WTC11 (cell line): Measurements from ENCODE around the gene EXOSC3. TPM values are rescaled to one million over a fixed set of nuclear protein-coding genes. Genes with fewer than 3 reads are reported as not detected.

Experiments
- ATAC-seq: fragments of 200-7000 bp; cut with Tn5 transposase; 2 replicates; pipeline ENCODE4 v1.10.0; 2021; ENCODE audit warnings: mild to moderate bottlenecking, moderate library complexity
- CTCF ChIA-PET: fragments of 300-600 bp; sonication (Branson Sonifier 250); formaldehyde crosslinking; loops from one replicate; lab custom pipeline; 2021; ENCODE audit warnings: antibody characterized with exemption; lab: Charles Lee
- POLR2A ChIA-PET: fragments of 350-600 bp; sonication (Branson Sonifier 250); formaldehyde crosslinking; loops from one replicate; lab custom pipeline; 2021; ENCODE audit warnings: antibody characterized with exemption; lab: Charles Lee
- DNase-seq: peaks from one replicate; pipeline ENCODE4 v3.0.0; 2021; ENCODE audit warnings: low spot score
- H3K27ac Mint-ChIP-seq: 2 replicates; pipeline ENCODE4 v1.8.0; 2021; ENCODE audit warnings: mixed read lengths
- H3K27me3 Mint-ChIP-seq: 2 replicates; pipeline ENCODE4 v1.8.0; 2021; ENCODE audit warnings: low read depth, mild to moderate bottlenecking, moderate library complexity, mixed read lengths
- H3K36me3 Mint-ChIP-seq: 2 replicates; pipeline ENCODE4 v1.8.0; 2021; ENCODE audit warnings: mixed read lengths
- H3K4me1 Mint-ChIP-seq: 2 replicates; pipeline ENCODE4 v1.8.0; 2022; ENCODE audit warnings: mixed read lengths
- H3K4me3 Mint-ChIP-seq: 2 replicates; pipeline ENCODE4 v1.8.0; 2021; ENCODE audit warnings: mild to moderate bottlenecking, moderate library complexity, mixed read lengths
- H3K9me3 Mint-ChIP-seq: 2 replicates; pipeline ENCODE4 v1.8.0; 2021; ENCODE audit warnings: mixed read lengths
- EMX1 ChIP-seq: fragments of 250-450 bp; sonication (Bioruptor Pico); IDR thresholded peaks from 2 replicates; pipeline ENCODE4 v1.8.0; 2021; ENCODE audit warnings: mild to moderate bottlenecking
- GRHL2 ChIP-seq: fragments of 250-450 bp; sonication (Bioruptor Pico); IDR thresholded peaks from 2 replicates; pipeline ENCODE4 v1.8.0; 2022; ENCODE audit warnings: mild to moderate bottlenecking, moderate library complexity; ENCODE audit not compliant: insufficient replicate concordance, severe bottlenecking
- IRF2 ChIP-seq: sonication (generic); formaldehyde crosslinking; IDR thresholded peaks from 2 replicates; pipeline ENCODE4 v1.8.0; 2022; ENCODE audit warnings: low read depth, missing genetic modification reagents, borderline replicate concordance
- NFE2L1 ChIP-seq: sonication (generic); formaldehyde crosslinking; IDR thresholded peaks from 2 replicates; pipeline ENCODE4 v1.8.1; 2023; ENCODE audit warnings: missing genetic modification reagents
- NFYB ChIP-seq: sonication (generic); formaldehyde crosslinking; conservative IDR thresholded peaks from 2 replicates; pipeline ENCODE4 v1.8.0; 2022; ENCODE audit warnings: low read depth, missing genetic modification reagents
- NR1H2 ChIP-seq: sonication (generic); formaldehyde crosslinking; IDR thresholded peaks from 2 replicates; pipeline ENCODE4 v1.9.0; 2021; ENCODE audit warnings: mild to moderate bottlenecking, moderate library complexity, missing genetic modification reagents
- SMAD3 ChIP-seq: sonication (generic); formaldehyde crosslinking; IDR thresholded peaks from 2 replicates; pipeline ENCODE4 v1.8.0; 2022; ENCODE audit warnings: missing genetic modification reagents, mild to moderate bottlenecking, borderline replicate concordance
- ZNF121 ChIP-seq: sonication (generic); formaldehyde crosslinking; IDR thresholded peaks from 2 replicates; pipeline ENCODE4 v1.8.0; 2023; ENCODE audit warnings: missing genetic modification reagents
- ZNF232 ChIP-seq: sonication (generic); formaldehyde crosslinking; IDR thresholded peaks from 2 replicates; pipeline ENCODE4 v1.8.0; 2022; ENCODE audit warnings: mild to moderate bottlenecking, missing genetic modification reagents
- total RNA-seq: library from RNA; stranded (reverse); gene quantifications from 3 replicates; pipeline ENCODE4 v1.2.3, GENCODE V29; 2021
- TF ChIP-seq, protein P1 (sequence below): sonication (generic); formaldehyde crosslinking; conservative IDR thresholded peaks from 2 replicates; pipeline ENCODE4 v1.8.1; 2022; ENCODE audit warnings: mild to moderate bottlenecking, missing genetic modification reagents
- TF ChIP-seq, protein P2 (sequence below): sonication (generic); formaldehyde crosslinking; IDR thresholded peaks from 2 replicates; pipeline ENCODE4 v1.8.1; 2023; ENCODE audit warnings: mild to moderate bottlenecking, missing genetic modification reagents, moderate library complexity
- TF ChIP-seq, protein P3 (sequence below): sonication (generic); formaldehyde crosslinking; conservative IDR thresholded peaks from 2 replicates; pipeline ENCODE4 v1.8.1; 2023; ENCODE audit warnings: mild to moderate bottlenecking, low read depth, missing genetic modification reagents, moderate library complexity
- TF ChIP-seq, protein P4 (sequence below): sonication (generic); formaldehyde crosslinking; IDR thresholded peaks from 2 replicates; pipeline ENCODE4 v1.8.1; 2023; ENCODE audit warnings: mild to moderate bottlenecking, missing genetic modification reagents
- TF ChIP-seq, protein P5 (sequence below): sonication (generic); formaldehyde crosslinking; IDR thresholded peaks from 2 replicates; pipeline ENCODE4 v1.8.0; 2022; ENCODE audit warnings: mild to moderate bottlenecking, missing genetic modification reagents
- TF ChIP-seq, protein P6 (sequence below): sonication (generic); formaldehyde crosslinking; IDR thresholded peaks from 2 replicates; pipeline ENCODE4 v1.8.0; 2022; ENCODE audit warnings: mild to moderate bottlenecking, missing genetic modification reagents
- TF ChIP-seq, protein P7 (sequence below): fragments of 250-450 bp; sonication (Bioruptor Pico); IDR thresholded peaks from 2 replicates; pipeline ENCODE4 v2.1.2; 2022; ENCODE audit warnings: mild to moderate bottlenecking, moderate library complexity
- TF ChIP-seq, protein P8 (sequence below): fragments of 250-450 bp; sonication (Bioruptor Pico); IDR thresholded peaks from 2 replicates; pipeline ENCODE4 v1.9.0; 2021; ENCODE audit warnings: mild to moderate bottlenecking
- TF ChIP-seq, protein P9 (sequence below): sonication (generic); formaldehyde crosslinking; IDR thresholded peaks from 2 replicates; pipeline ENCODE4 v1.8.0; 2023; ENCODE audit warnings: mild to moderate bottlenecking, missing genetic modification reagents

Gene EXOSC3
- total RNA-seq, 1 experiment from 2014 or later, result 73.8 TPM

DNA sequence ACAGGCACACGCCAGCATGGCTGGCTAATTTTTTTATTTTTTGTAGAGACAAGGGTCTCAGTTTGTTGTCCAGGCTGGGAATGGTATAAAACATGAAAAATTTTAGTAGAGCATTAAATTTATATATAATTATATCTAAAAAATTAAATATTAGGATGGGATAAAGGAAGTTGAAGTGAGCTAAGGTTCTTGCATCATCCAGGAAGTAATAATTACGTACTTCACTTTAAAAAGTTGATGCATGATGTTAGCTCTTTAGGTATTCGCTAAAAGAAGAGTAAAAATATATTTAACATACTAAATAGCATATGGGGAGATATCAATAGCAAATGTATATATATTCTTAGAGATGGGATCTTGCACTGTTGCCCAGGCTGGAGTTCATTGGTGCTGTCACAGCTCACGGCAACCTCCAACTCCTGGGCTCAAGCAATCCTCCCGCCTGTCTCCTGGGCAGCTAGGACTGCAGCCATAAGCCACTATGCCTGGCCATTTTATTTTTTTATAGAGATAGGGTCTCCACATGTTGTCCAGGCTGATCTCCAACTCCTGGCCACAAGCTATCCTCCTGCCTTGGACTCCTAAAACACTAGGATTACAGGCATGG lies 28.0 kb upstream of the EXOSC3 start:
- ATAC-seq (no peak), DNase-seq (no peak)
- TF ChIP-seq NR1H2 (CRISPR knock-in tag), result no peak
- no peak for TF ChIP-seq ZNF232 (CRISPR knock-in tag)
- TF ChIP-seq NFYB (CRISPR knock-in tag), result no peak
- TF ChIP-seq ZNF121, result peak; percentile 77; the same call in 1 of the 2 replicates
- TF ChIP-seq, protein P1, sequence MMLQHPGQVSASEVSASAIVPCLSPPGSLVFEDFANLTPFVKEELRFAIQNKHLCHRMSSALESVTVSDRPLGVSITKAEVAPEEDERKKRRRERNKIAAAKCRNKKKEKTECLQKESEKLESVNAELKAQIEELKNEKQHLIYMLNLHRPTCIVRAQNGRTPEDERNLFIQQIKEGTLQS, result no peak
- TF ChIP-seq GRHL2, result no peak
- TF ChIP-seq, protein P2, sequence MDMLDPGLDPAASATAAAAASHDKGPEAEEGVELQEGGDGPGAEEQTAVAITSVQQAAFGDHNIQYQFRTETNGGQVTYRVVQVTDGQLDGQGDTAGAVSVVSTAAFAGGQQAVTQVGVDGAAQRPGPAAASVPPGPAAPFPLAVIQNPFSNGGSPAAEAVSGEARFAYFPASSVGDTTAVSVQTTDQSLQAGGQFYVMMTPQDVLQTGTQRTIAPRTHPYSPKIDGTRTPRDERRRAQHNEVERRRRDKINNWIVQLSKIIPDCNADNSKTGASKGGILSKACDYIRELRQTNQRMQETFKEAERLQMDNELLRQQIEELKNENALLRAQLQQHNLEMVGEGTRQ (CRISPR knock-in tag), result no peak
- TF ChIP-seq, protein P3, sequence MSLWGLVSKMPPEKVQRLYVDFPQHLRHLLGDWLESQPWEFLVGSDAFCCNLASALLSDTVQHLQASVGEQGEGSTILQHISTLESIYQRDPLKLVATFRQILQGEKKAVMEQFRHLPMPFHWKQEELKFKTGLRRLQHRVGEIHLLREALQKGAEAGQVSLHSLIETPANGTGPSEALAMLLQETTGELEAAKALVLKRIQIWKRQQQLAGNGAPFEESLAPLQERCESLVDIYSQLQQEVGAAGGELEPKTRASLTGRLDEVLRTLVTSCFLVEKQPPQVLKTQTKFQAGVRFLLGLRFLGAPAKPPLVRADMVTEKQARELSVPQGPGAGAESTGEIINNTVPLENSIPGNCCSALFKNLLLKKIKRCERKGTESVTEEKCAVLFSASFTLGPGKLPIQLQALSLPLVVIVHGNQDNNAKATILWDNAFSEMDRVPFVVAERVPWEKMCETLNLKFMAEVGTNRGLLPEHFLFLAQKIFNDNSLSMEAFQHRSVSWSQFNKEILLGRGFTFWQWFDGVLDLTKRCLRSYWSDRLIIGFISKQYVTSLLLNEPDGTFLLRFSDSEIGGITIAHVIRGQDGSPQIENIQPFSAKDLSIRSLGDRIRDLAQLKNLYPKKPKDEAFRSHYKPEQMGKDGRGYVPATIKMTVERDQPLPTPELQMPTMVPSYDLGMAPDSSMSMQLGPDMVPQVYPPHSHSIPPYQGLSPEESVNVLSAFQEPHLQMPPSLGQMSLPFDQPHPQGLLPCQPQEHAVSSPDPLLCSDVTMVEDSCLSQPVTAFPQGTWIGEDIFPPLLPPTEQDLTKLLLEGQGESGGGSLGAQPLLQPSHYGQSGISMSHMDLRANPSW, result no peak
- Mint-ChIP-seq H3K4me3 (no peak overlapping the region), H3K9me3 (no peaks in the 10 kb centered on the region), H3K27ac (no peak overlapping the region), H3K27me3 (no peaks in the 10 kb centered on the region), H3K4me1 (no peaks in the 10 kb centered on the region), H3K36me3 (no peaks in the 10 kb centered on the region)
- POLR2A ChIA-PET, result no interaction called here
- CTCF ChIA-PET, result interaction anchor here (0.6 to 1.7 kb wide), 2 partner anchors 40 to 101 kb away, joined by 3 to 5 read pairs; no protein-coding TSS in a partner anchor

DNA sequence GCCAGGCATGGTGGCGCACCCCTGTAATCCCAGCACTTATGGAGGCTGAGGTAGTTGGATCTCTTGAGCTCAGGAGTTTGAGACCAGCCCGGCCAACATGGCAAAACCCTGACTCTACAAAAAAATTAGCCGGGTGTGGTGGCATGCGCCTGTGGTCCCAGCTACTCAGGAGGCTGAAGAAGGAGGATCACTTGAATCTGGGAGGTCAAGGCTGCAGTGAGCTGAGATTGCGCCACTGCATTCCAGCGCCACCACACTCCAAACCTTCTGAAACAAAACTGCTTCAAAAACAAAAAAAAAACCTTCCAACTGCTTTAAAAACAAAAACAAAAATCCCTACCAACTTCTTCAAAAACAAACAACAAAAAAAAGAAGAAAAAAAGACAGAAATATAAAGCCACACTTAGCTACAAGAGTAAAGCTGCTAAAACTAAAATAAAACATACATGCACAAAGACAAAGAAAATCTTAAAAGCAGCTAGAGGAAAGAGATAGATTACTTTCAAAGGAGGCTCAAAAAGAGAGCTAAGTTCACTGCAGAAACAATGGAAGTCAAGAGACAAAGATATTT lies 27.1 kb upstream of the EXOSC3 start:
- DNase-seq (no peak), ATAC-seq (no peak)
- no peak overlapping the region for H3K4me3 Mint-ChIP-seq
- CTCF ChIA-PET, result interaction anchor here (0.6 to 1.7 kb wide), 2 partner anchors 39 to 102 kb away, joined by 3 to 5 read pairs; no protein-coding TSS in a partner anchor
- H3K4me1 Mint-ChIP-seq, result no peaks in the 10 kb centered on the region
- no peaks in the 10 kb centered on the region for H3K36me3 Mint-ChIP-seq
- H3K9me3 Mint-ChIP-seq, result no peaks in the 10 kb centered on the region
- H3K27me3 Mint-ChIP-seq, result no peaks in the 10 kb centered on the region
- peak overlapping the region; percentile 16; the same call in 1 of the 2 replicates for H3K27ac Mint-ChIP-seq
- POLR2A ChIA-PET, result interaction anchor here (0.6 kb wide), 1 partner anchor 1415 kb away, joined by 3 read pairs; no protein-coding TSS in a partner anchor
- TF ChIP-seq, protein P4, sequence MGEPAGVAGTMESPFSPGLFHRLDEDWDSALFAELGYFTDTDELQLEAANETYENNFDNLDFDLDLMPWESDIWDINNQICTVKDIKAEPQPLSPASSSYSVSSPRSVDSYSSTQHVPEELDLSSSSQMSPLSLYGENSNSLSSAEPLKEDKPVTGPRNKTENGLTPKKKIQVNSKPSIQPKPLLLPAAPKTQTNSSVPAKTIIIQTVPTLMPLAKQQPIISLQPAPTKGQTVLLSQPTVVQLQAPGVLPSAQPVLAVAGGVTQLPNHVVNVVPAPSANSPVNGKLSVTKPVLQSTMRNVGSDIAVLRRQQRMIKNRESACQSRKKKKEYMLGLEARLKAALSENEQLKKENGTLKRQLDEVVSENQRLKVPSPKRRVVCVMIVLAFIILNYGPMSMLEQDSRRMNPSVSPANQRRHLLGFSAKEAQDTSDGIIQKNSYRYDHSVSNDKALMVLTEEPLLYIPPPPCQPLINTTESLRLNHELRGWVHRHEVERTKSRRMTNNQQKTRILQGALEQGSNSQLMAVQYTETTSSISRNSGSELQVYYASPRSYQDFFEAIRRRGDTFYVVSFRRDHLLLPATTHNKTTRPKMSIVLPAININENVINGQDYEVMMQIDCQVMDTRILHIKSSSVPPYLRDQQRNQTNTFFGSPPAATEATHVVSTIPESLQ (CRISPR knock-in tag), result no peak
- TF ChIP-seq IRF2 (CRISPR knock-in tag), result no peak
- TF ChIP-seq EMX1, result no peak
- TF ChIP-seq, protein P5, sequence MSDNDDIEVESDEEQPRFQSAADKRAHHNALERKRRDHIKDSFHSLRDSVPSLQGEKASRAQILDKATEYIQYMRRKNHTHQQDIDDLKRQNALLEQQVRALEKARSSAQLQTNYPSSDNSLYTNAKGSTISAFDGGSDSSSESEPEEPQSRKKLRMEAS (CRISPR knock-in tag), result no peak
- TF ChIP-seq, protein P6, sequence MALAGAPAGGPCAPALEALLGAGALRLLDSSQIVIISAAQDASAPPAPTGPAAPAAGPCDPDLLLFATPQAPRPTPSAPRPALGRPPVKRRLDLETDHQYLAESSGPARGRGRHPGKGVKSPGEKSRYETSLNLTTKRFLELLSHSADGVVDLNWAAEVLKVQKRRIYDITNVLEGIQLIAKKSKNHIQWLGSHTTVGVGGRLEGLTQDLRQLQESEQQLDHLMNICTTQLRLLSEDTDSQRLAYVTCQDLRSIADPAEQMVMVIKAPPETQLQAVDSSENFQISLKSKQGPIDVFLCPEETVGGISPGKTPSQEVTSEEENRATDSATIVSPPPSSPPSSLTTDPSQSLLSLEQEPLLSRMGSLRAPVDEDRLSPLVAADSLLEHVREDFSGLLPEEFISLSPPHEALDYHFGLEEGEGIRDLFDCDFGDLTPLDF (CRISPR knock-in tag), result no peak
- TF ChIP-seq SMAD3 (CRISPR knock-in tag), result no peak
- TF ChIP-seq, protein P7, sequence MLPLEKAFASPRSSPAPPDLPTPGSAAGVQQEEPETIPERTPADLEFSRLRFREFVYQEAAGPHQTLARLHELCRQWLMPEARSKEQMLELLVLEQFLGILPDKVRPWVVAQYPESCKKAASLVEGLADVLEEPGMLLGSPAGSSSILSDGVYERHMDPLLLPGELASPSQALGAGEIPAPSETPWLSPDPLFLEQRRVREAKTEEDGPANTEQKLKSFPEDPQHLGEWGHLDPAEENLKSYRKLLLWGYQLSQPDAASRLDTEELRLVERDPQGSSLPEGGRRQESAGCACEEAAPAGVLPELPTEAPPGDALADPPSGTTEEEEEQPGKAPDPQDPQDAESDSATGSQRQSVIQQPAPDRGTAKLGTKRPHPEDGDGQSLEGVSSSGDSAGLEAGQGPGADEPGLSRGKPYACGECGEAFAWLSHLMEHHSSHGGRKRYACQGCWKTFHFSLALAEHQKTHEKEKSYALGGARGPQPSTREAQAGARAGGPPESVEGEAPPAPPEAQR, result no peak
- TF ChIP-seq, protein P8, sequence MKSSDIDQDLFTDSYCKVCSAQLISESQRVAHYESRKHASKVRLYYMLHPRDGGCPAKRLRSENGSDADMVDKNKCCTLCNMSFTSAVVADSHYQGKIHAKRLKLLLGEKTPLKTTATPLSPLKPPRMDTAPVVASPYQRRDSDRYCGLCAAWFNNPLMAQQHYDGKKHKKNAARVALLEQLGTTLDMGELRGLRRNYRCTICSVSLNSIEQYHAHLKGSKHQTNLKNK, result no peak
- TF ChIP-seq, protein P3, result no peak
- TF ChIP-seq, protein P9, sequence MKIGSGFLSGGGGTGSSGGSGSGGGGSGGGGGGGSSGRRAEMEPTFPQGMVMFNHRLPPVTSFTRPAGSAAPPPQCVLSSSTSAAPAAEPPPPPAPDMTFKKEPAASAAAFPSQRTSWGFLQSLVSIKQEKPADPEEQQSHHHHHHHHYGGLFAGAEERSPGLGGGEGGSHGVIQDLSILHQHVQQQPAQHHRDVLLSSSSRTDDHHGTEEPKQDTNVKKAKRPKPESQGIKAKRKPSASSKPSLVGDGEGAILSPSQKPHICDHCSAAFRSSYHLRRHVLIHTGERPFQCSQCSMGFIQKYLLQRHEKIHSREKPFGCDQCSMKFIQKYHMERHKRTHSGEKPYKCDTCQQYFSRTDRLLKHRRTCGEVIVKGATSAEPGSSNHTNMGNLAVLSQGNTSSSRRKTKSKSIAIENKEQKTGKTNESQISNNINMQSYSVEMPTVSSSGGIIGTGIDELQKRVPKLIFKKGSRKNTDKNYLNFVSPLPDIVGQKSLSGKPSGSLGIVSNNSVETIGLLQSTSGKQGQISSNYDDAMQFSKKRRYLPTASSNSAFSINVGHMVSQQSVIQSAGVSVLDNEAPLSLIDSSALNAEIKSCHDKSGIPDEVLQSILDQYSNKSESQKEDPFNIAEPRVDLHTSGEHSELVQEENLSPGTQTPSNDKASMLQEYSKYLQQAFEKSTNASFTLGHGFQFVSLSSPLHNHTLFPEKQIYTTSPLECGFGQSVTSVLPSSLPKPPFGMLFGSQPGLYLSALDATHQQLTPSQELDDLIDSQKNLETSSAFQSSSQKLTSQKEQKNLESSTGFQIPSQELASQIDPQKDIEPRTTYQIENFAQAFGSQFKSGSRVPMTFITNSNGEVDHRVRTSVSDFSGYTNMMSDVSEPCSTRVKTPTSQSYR (CRISPR knock-in tag), result no peak
- no peak for TF ChIP-seq NFE2L1 (CRISPR knock-in tag)
